Endothelial cell (in vitro differentiated cells): Measurements from ENCODE around the gene SYTL1. TPM values are rescaled to one million over a fixed set of nuclear protein-coding genes. Genes with fewer than 3 reads are reported as not detected.

Experiments
- DNase-seq: peaks from one replicate; pipeline ENCODE4 v3.0.0; 2021; ENCODE audit warnings: low spot score
- H3K27ac Mint-ChIP-seq: one replicate; pipeline ENCODE4 v1.8.0; 2021; ENCODE audit warnings: mixed read lengths, inconsistent platforms; ENCODE audit not compliant: unreplicated experiment
- H3K27me3 Mint-ChIP-seq: one replicate; pipeline ENCODE4 v1.8.0; 2021; ENCODE audit warnings: mild to moderate bottlenecking, moderate library complexity, mixed read lengths, inconsistent platforms; ENCODE audit not compliant: unreplicated experiment
- H3K36me3 Mint-ChIP-seq: one replicate; pipeline ENCODE4 v1.8.0; 2021; ENCODE audit warnings: mild to moderate bottlenecking, low read depth, mixed read lengths, inconsistent platforms; ENCODE audit not compliant: unreplicated experiment
- H3K4me1 Mint-ChIP-seq: one replicate; pipeline ENCODE4 v1.8.0; 2021; ENCODE audit warnings: mild to moderate bottlenecking, mixed read lengths, inconsistent platforms; ENCODE audit not compliant: unreplicated experiment
- H3K4me3 Mint-ChIP-seq: one replicate; pipeline ENCODE4 v1.8.0; 2021; ENCODE audit warnings: mild to moderate bottlenecking, mixed read lengths, inconsistent platforms; ENCODE audit not compliant: unreplicated experiment
- H3K9me3 Mint-ChIP-seq: one replicate; pipeline ENCODE4 v1.8.0; 2021; ENCODE audit warnings: mixed read lengths, inconsistent platforms; ENCODE audit not compliant: unreplicated experiment
- CTCF ChIP-seq: fragments of 200-600 bp; sonication (generic); IDR thresholded peaks from one replicate; pipeline ENCODE4 v1.5.0; 2021; ENCODE audit warnings: antibody characterized with exemption; ENCODE audit not compliant: unreplicated experiment
- total RNA-seq: library from RNA; stranded (reverse); fragmentation: NEBNext Ultra II Directional; extraction: Animal tissue kit (Norgen Biotek cat#: 25700); gene quantifications from one replicate; pipeline ENCODE4 v1.2.1, GENCODE V29; 2021; ENCODE audit not compliant: unreplicated experiment

The SYTL1 gene
- total RNA-seq, 1 donor from 2014 or later: 1.3 TPM

- Mint-ChIP-seq H3K4me1 (peaks cover 31% of the 10 kb centered on the region), H3K27me3 (peaks cover 6% of the 10 kb centered on the region), H3K36me3 (no peaks in the 10 kb centered on the region), H3K4me3 (no peak within 1 kb of the TSS), H3K9me3 (no peaks in the 10 kb centered on the region), H3K27ac (peak within 1 kb of the TSS; percentile 67)
- no peak for TF ChIP-seq CTCF
- DNase-seq: no peak
Measured at GRCh38 chr1:27374362-27375086, 32.7 kb downstream of the SYTL1 start, which contains the start of gene FCN3. TSS of gene FCN3 (minus strand) at chr1:27374824. CDS start at chr1:27374818, 6 bp downstream.

GRCh38 chr1:27377760-27378495, 36.1 kb downstream of the SYTL1 start:
- H3K36me3 Mint-ChIP-seq: peaks cover 4% of the 10 kb centered on the region
- H3K4me3 Mint-ChIP-seq: no peak overlapping the region
- peaks cover 5% of the 10 kb centered on the region for H3K27me3 Mint-ChIP-seq
- peaks cover 33% of the 10 kb centered on the region for H3K4me1 Mint-ChIP-seq
- TF ChIP-seq CTCF: no peak
- no peak overlapping the region for H3K27ac Mint-ChIP-seq
- no peaks in the 10 kb centered on the region for H3K9me3 Mint-ChIP-seq
- DNase-seq: no peak

- no peak for DNase-seq
- Mint-ChIP-seq H3K36me3 (peaks cover 4% of the 10 kb centered on the region), H3K9me3 (no peaks in the 10 kb centered on the region), H3K4me1 (peaks cover 22% of the 10 kb centered on the region), H3K4me3 (no peak overlapping the region), H3K27me3 (peaks cover 3% of the 10 kb centered on the region), H3K27ac (no peak overlapping the region)
- TF ChIP-seq CTCF: no peak
Measured at GRCh38 chr1:27379564-27380122, 37.8 kb downstream of the SYTL1 start.

- no peak for DNase-seq
- H3K9me3 Mint-ChIP-seq: no peaks in the 10 kb centered on the region
Measured at GRCh38 chr1:27380224-27380623, 38.4 kb downstream of the SYTL1 start.

More at GRCh38 chr1:27380224-27380623, 38.4 kb downstream of the SYTL1 start:
- H3K36me3 Mint-ChIP-seq: peaks cover 4% of the 10 kb centered on the region
- H3K27ac Mint-ChIP-seq: no peak overlapping the region
- peaks cover 3% of the 10 kb centered on the region for H3K27me3 Mint-ChIP-seq
- peaks cover 19% of the 10 kb centered on the region for H3K4me1 Mint-ChIP-seq
- TF ChIP-seq CTCF: no peak
- H3K4me3 Mint-ChIP-seq: no peak overlapping the region
